Measurements from ENCODE around the gene JKAMP. TPM values are rescaled to one million over a fixed set of nuclear protein-coding genes. Genes with fewer than 3 reads are reported as not detected.

Gene JKAMP
- total and polyA plus RNA-seq, 2 donors (not counting 3 experiments of a cell fraction or from before 2014, with no cell fraction given), result 30.8 to 160 TPM

GRCh38 chr14:59483363-59483762 lies 954 bp upstream of the JKAMP start:
- H3K27ac ChIP-seq (ENCODE audit: insufficient read depth, low read depth, low read length), result peak overlapping the region; percentile 80
- dilution Hi-C loops (cut with MboI; ENCODE audit: extremely low pct_ligation_motif_present, low sequenced_read_pairs), result no loop called here
- H3K9ac ChIP-seq (replicated peaks; ENCODE audit: extremely low read depth, insufficient read depth, low read length), result peak overlapping the region; percentile 97
- H3K4me2 ChIP-seq (ENCODE audit: insufficient read depth, low read length), result peak overlapping the region; percentile 93
- no peaks in the 10 kb centered on the region for H4K20me1 ChIP-seq (replicated peaks; ENCODE audit: control insufficient read depth, extremely low read depth, insufficient read depth, low read length)
- H3K4me3 ChIP-seq (replicated peaks in 1 of 3; ENCODE audit: insufficient read depth in 1 of 3, low read depth in 1 of 3, low read length in 3 of 3), result peak overlapping the region; percentile 24 to 98 (median 70)
- no peak for FAIRE-seq
- H3K27me3 ChIP-seq (ENCODE audit: control insufficient read depth in 2 of 2, insufficient read depth in 2 of 2, low read length in 2 of 2), result no peaks in the 10 kb centered on the region
- peaks cover 61% of the 10 kb centered on the region for H3K79me2 ChIP-seq (ENCODE audit: control insufficient read depth, insufficient read depth, low read length)
- no peaks in the 10 kb centered on the region for H3K9me1 ChIP-seq (replicated peaks; ENCODE audit: control insufficient read depth, extremely low read depth, insufficient read depth, low read length)
- DNase-seq (ENCODE audit: low read depth, low spot score), result no peak
- H3K4me1 ChIP-seq (ENCODE audit: control insufficient read depth, extremely low read depth, insufficient read depth, low read length), result peaks cover 31% of the 10 kb centered on the region
- TSS peak; percentile 44 for BruUV-seq (replicated peaks)
- peak overlapping the region; percentile 9 for H2AFZ ChIP-seq (ENCODE audit: low read depth, low read length)
- H3K36me3 ChIP-seq (ENCODE audit: control insufficient read depth in 2 of 2, extremely low read depth in 1 of 2, insufficient read depth in 2 of 2, low read length in 2 of 2), result no peaks in the 10 kb centered on the region
- TF ChIP-seq GATA2 (IDR thresholded peaks at IDR 0.05; ENCODE audit: insufficient read depth, insufficient read length, low read depth, low read length), result peak; percentile 32
- no peak for TF ChIP-seq CTCF (IDR thresholded peaks at IDR 0.05; ENCODE audit: extremely low read depth in 1 of 2, insufficient read depth in 1 of 2, low read depth in 1 of 2, low read length in 2 of 2)
- H3K9me3 ChIP-seq (replicated peaks; ENCODE audit: control insufficient read depth, insufficient read depth, low read length), result no peaks in the 10 kb centered on the region
- ChIA-PET POLR2A (no interaction called here), CTCF (interaction anchor here (1.2 to 2.5 kb wide), 4 partner anchors 9 to 359 kb away, joined by 4 to 24 read pairs (median 12); no protein-coding TSS in a partner anchor)
- intact Hi-C loops (cut with micrococcal nuclease), result loop anchor here (1.0 to 5.0 kb wide), 6 partner anchors 77 to 764 kb away; partner anchors contain the start of genes DAAM1, PCNX4 and PPM1A

GRCh38 chr14:59484639-59485175 lies 390 bp downstream of the JKAMP start:
- Histone ChIP-seq H2AFZ (ENCODE audit: low read depth, low read length) (peak overlapping the region; percentile 93), H3K9ac (replicated peaks; ENCODE audit: extremely low read depth, insufficient read depth, low read length) (peak overlapping the region; percentile 97), H3K27me3 (ENCODE audit: control insufficient read depth in 2 of 2, insufficient read depth in 2 of 2, low read length in 2 of 2) (no peaks in the 10 kb centered on the region), H3K9me1 (replicated peaks; ENCODE audit: control insufficient read depth, extremely low read depth, insufficient read depth, low read length) (no peaks in the 10 kb centered on the region), H3K4me2 (ENCODE audit: insufficient read depth, low read length) (peak overlapping the region; percentile 92), H3K4me3 (replicated peaks in 1 of 3; ENCODE audit: insufficient read depth in 1 of 3, low read depth in 1 of 3, low read length in 3 of 3) (peak overlapping the region; percentile 70 to 98 (median 96)), H3K4me1 (ENCODE audit: control insufficient read depth, extremely low read depth, insufficient read depth, low read length) (peaks cover 31% of the 10 kb centered on the region), H4K20me1 (replicated peaks; ENCODE audit: control insufficient read depth, extremely low read depth, insufficient read depth, low read length) (no peaks in the 10 kb centered on the region), H3K36me3 (ENCODE audit: control insufficient read depth in 2 of 2, extremely low read depth in 1 of 2, insufficient read depth in 2 of 2, low read length in 2 of 2) (peaks cover 3% of the 10 kb centered on the region in 2 experiments), H3K27ac (ENCODE audit: insufficient read depth, low read depth, low read length) (peak overlapping the region; percentile 80), H3K79me2 (ENCODE audit: control insufficient read depth, insufficient read depth, low read length) (peaks cover 60% of the 10 kb centered on the region), H3K9me3 (replicated peaks; ENCODE audit: control insufficient read depth, insufficient read depth, low read length) (no peaks in the 10 kb centered on the region)
- DNase-seq (ENCODE audit: low read depth, low spot score) (no peak), FAIRE-seq (no peak)
- intact Hi-C loops (cut with micrococcal nuclease) (loop anchor here (1.0 to 5.0 kb wide), 7 partner anchors 207 to 1057 kb away; partner anchors contain the start of genes KIAA0586, PCNX4, PPM1A and TIMM9), dilution Hi-C loops (cut with MboI; ENCODE audit: extremely low pct_ligation_motif_present, low sequenced_read_pairs) (no loop called here)
- CTCF ChIA-PET, result interaction anchor here (0.7 to 2.5 kb wide), 10 partner anchors 11 to 413 kb away, joined by 3 to 24 read pairs (median 6); partner anchors contain the start of gene CCDC175
- POLR2A ChIA-PET, result interaction anchor here (1.1 kb wide), 1 partner anchor 297 kb away, joined by 7 read pairs; the partner anchor contains the start of gene DAAM1
- BruUV-seq (replicated peaks), result TSS peak; percentile 57
- TF ChIP-seq GATA2 (IDR thresholded peaks at IDR 0.05; ENCODE audit: insufficient read depth, insufficient read length, low read depth, low read length) (no peak), MAX (IDR thresholded peaks at IDR 0.05; ENCODE audit: insufficient read depth, insufficient read length) (no peak), JUN (IDR thresholded peaks at IDR 0.05; ENCODE audit: borderline replicate concordance, insufficient read depth, insufficient read length, low read depth) (no peak), FOS (IDR thresholded peaks at IDR 0.05; ENCODE audit: borderline replicate concordance, insufficient read depth, low read length) (no peak), POLR2A (IDR thresholded peaks at IDR 0.05; ENCODE audit: low read depth, low read length) (no peak), POLR2AphosphoS5 (IDR thresholded peaks at IDR 0.05; ENCODE audit: insufficient read depth, low read depth, low read length) (no peak), MYC (IDR thresholded peaks at IDR 0.05; ENCODE audit: low read depth, low read length) (no peak), CTCF (IDR thresholded peaks at IDR 0.05; ENCODE audit: extremely low read depth in 1 of 2, insufficient read depth in 1 of 2, low read depth in 1 of 2, low read length in 2 of 2) (no peak), EZH2 (IDR thresholded peaks at IDR 0.05; ENCODE audit: borderline replicate concordance, low read depth, low read length, severe bottlenecking) (no peak)

Data from endothelial cell of umbilical vein (primary cell).